Fibroblast of mammary gland (primary cell): ENCODE measurements around the gene ARHGAP40.

Source experiments
- DNase-seq: peaks from one replicate; pipeline ENCODE4 v3.0.0-alpha.2; 2010; ENCODE audit warnings: low read depth
- H3K4me3 ChIP-seq: 2 replicates; pipeline ENCODE4 v1.5.1; 2011; ENCODE audit warnings: low read depth, mild to moderate bottlenecking, low read length, moderate library complexity; ENCODE audit not compliant: control insufficient read depth
- CTCF ChIP-seq: conservative IDR thresholded peaks from 2 replicates; pipeline ENCODE4 v1.5.1; 2011; ENCODE audit warnings: low read depth, low read length, inconsistent platforms; ENCODE audit not compliant: control insufficient read depth, insufficient read depth

Gene ARHGAP40

GRCh38 chr20:38563802-38564431 lies 37.7 kb upstream of the ARHGAP40 start:
- TF ChIP-seq CTCF = no peak
- no peak overlapping the region for H3K4me3 ChIP-seq
- DNase-seq = no peak

- DNase-seq = no peak
- H3K4me3 ChIP-seq = no peak overlapping the region
- no peak for TF ChIP-seq CTCF
These were observed 36.9 kb upstream of the ARHGAP40 start for GRCh38 chr20:38564680-38565079.

GRCh38 chr20:38566036-38566598 lies 35.5 kb upstream of the ARHGAP40 start:
- no peak for DNase-seq
- no peak for TF ChIP-seq CTCF
- no peak overlapping the region for H3K4me3 ChIP-seq

GRCh38 chr20:38569747-38570525 lies 31.7 kb upstream of the ARHGAP40 start:
- no peak for TF ChIP-seq CTCF
- DNase-seq = no peak
- H3K4me3 ChIP-seq = no peak overlapping the region

- peak; percentile 30 for DNase-seq
- no peak for TF ChIP-seq CTCF
These were observed 28.2 kb upstream of the ARHGAP40 start for GRCh38 chr20:38573413-38573812.

GRCh38 chr20:38579219-38579910 lies 22.2 kb upstream of the ARHGAP40 start:
- peak; percentile 24 for DNase-seq
- no peak for TF ChIP-seq CTCF
- H3K4me3 ChIP-seq = no peak overlapping the region

More at GRCh38 chr20:38573413-38573812, 28.2 kb upstream of the ARHGAP40 start:
- no peak overlapping the region for H3K4me3 ChIP-seq
